Vagina (tissue), 2 donors: Measurements from ENCODE around the gene FAM228B.

ENCODE experiments used
- CTCF ChIP-seq, 3 experiments: fragments of 450-650 bp in 2 of 3; fragments of 200-600 bp in 1 of 3; sonication (generic) in 1 of 3; IDR thresholded peaks; one replicate each; pipeline ENCODE4 v1.5.1; 2017 to 2019; ENCODE audit warnings: antibody characterized with exemption in 3 of 3, mild to moderate bottlenecking in 2 of 3, moderate library complexity in 2 of 3
- POLR2AphosphoS5 ChIP-seq, 2 donors: sonication (generic); formaldehyde crosslinking; IDR thresholded peaks; one replicate each; pipeline ENCODE4 v1.9.0; 2017; ENCODE audit warnings: antibody characterized with exemption in 2 of 2, mild to moderate bottlenecking in 2 of 2, low read depth in 1 of 2; ENCODE audit not compliant: insufficient read depth in 1 of 2

- TF ChIP-seq CTCF (IDR thresholded peaks at IDR 0.05) (no peak), POLR2AphosphoS5 (IDR thresholded peaks at IDR 0.05; ENCODE audit: insufficient read depth in 1 of 2, low read depth in 1 of 2) (no peak)
Measured at GRCh38 chr2:24163186-24163585, 39.9 kb downstream of the FAM228B start.
